GM12878 (cell line): Measurements from ENCODE around the gene ATP5PD. TPM values are rescaled to one million over a fixed set of nuclear protein-coding genes. Genes with fewer than 3 reads are reported as not detected.

ENCODE experiments used
- ATF3 ChIP-seq: IDR thresholded peaks from 2 replicates; pipeline ENCODE4 v1.6.1; 2011; ENCODE audit warnings: low read depth, mild to moderate bottlenecking, low read length, moderate library complexity, borderline replicate concordance; ENCODE audit errors: extremely low read depth
- BACH1 ChIP-seq: fragments of 450-650 bp; IDR thresholded peaks from 2 replicates; pipeline ENCODE4 v1.6.1; 2017; ENCODE audit warnings: mild to moderate bottlenecking, borderline replicate concordance
- CHD2 ChIP-seq: IDR thresholded peaks from 2 replicates; pipeline ENCODE4 v1.6.1; 2011; ENCODE audit warnings: low read depth, low read length, improper control_type of control experiment, borderline replicate concordance
- FOS ChIP-seq: IDR thresholded peaks from 3 replicates; pipeline ENCODE4 v1.6.1; 2011; ENCODE audit warnings: borderline replicate concordance; ENCODE audit not compliant: insufficient read length; ENCODE audit errors: extremely low read depth
- MXI1 ChIP-seq: fragments of 150-350 bp; IDR thresholded peaks from 2 replicates; pipeline ENCODE4 v1.6.1; 2011; ENCODE audit warnings: low read depth, mild to moderate bottlenecking, inconsistent platforms, low read length, improper control_type of control experiment
- NBN ChIP-seq: fragments of 450-650 bp; IDR thresholded peaks from 2 replicates; pipeline ENCODE4 v1.6.1; 2016
- NFYA ChIP-seq: IDR thresholded peaks from 2 replicates; pipeline ENCODE4 v1.6.1; 2011; ENCODE audit warnings: low read depth, mild to moderate bottlenecking, low read length, improper control_type of control experiment, borderline replicate concordance
- NR2C2 ChIP-seq: IDR thresholded peaks from 2 replicates; pipeline ENCODE4 v1.6.1; 2011; ENCODE audit warnings: borderline replicate concordance, low read depth; ENCODE audit not compliant: control insufficient read depth, insufficient read length
- RELA ChIP-seq: fragments of 450-650 bp; IDR thresholded peaks from 2 replicates; pipeline ENCODE4 v1.8.0; 2014; ENCODE audit warnings: borderline replicate concordance; ENCODE audit not compliant: partially characterized antibody
- RFX5 ChIP-seq: IDR thresholded peaks from 2 replicates; pipeline ENCODE4 v1.6.1; 2011; ENCODE audit warnings: low read depth, low read length, improper control_type of control experiment
- RUNX3 ChIP-seq: IDR thresholded peaks from 2 replicates; pipeline ENCODE4 v1.6.1; 2012; ENCODE audit warnings: low read length, inconsistent platforms
- SMC3 ChIP-seq: IDR thresholded peaks from 2 replicates; pipeline ENCODE4 v1.6.1; 2011; ENCODE audit warnings: low read length, improper control_type of control experiment, borderline replicate concordance
- SPI1 ChIP-seq: IDR thresholded peaks from 2 replicates; pipeline ENCODE4 v1.6.1; 2011; ENCODE audit warnings: low read depth, mild to moderate bottlenecking, low read length, moderate library complexity, borderline replicate concordance; ENCODE audit not compliant: insufficient read depth
- ZBTB40 ChIP-seq: fragments of 450-650 bp; IDR thresholded peaks from 2 replicates; pipeline ENCODE4 v1.6.1; 2016; ENCODE audit warnings: mild to moderate bottlenecking, moderate library complexity, borderline replicate concordance
- ZNF207 ChIP-seq: fragments of 450-650 bp; IDR thresholded peaks from 2 replicates; pipeline ENCODE4 v1.6.1; 2014; ENCODE audit warnings: antibody characterized with exemption, mild to moderate bottlenecking, borderline replicate concordance
- ZNF592 ChIP-seq: fragments of 450-650 bp; IDR thresholded peaks from 2 replicates; pipeline ENCODE4 v1.6.1; 2017; ENCODE audit warnings: mild to moderate bottlenecking, moderate library complexity
- polyA plus RNA-seq, 11 experiments: library from polyadenylated mRNA; depleted of rRNA in 4 of 11; unstranded in 6 of 11; stranded (reverse) in 5 of 11; fragments of >200 nt; fragmentation: Nextera tagmentation in 4 of 11; fragmentation: Illumina TruSeq in 1 of 11; extraction: Ambion mirVana in 4 of 11; extraction: Trizol in 1 of 11; gene quantifications; 1 replicate in 1 of 11; 2 replicates in 10 of 11; pipeline versions ENCODE4 v1.2.1 to v1.2.3, GENCODE V29; 2011 to 2016; ENCODE audit warnings: inconsistent platforms in 2 of 11, missing spikeins in 2 of 11, low read depth in 1 of 11
- total RNA-seq, 4 experiments: library from RNA; depleted of rRNA in 3 of 4; stranded (reverse); fragments of >200 nt in 3 of 4; fragmentation: Illumina TruSeq in 1 of 4; extraction: Trizol in 1 of 4; gene quantifications; 2 replicates each; pipeline versions ENCODE4 v1.2.1 to v1.2.3, GENCODE V29; 2013 to 2021
- TF ChIP-seq, protein P1 (sequence below): fragments of 450-650 bp; IDR thresholded peaks from 2 replicates; pipeline ENCODE4 v1.6.1; 2017; ENCODE audit warnings: mild to moderate bottlenecking, low read depth, inconsistent platforms; ENCODE audit not compliant: poor library complexity, severe bottlenecking

Gene ATP5PD
- total and polyA plus RNA-seq, 10 of the 15 experiments (the other 5 are each of a cell fraction or from before 2014, with no cell fraction given), result 172 to 772 (median 321) TPM

GRCh38 chr17:75012346-75013091, 34.2 kb downstream of the ATP5PD start, which contains the start of gene MRPL58 (continued):
- TF ChIP-seq ZNF592, result no peak
- TF ChIP-seq ZNF207, result peak; percentile 71; the same call in 1 of the 2 replicates
- TF ChIP-seq, protein P1, sequence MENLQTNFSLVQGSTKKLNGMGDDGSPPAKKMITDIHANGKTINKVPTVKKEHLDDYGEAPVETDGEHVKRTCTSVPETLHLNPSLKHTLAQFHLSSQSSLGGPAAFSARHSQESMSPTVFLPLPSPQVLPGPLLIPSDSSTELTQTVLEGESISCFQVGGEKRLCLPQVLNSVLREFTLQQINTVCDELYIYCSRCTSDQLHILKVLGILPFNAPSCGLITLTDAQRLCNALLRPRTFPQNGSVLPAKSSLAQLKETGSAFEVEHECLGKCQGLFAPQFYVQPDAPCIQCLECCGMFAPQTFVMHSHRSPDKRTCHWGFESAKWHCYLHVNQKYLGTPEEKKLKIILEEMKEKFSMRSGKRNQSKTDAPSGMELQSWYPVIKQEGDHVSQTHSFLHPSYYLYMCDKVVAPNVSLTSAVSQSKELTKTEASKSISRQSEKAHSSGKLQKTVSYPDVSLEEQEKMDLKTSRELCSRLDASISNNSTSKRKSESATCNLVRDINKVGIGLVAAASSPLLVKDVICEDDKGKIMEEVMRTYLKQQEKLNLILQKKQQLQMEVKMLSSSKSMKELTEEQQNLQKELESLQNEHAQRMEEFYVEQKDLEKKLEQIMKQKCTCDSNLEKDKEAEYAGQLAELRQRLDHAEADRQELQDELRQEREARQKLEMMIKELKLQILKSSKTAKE, result no peak
- TF ChIP-seq RUNX3, result peak; percentile 80
- TF ChIP-seq NFYA, result no peak
- TF ChIP-seq CHD2, result peak; percentile 71
- TF ChIP-seq BACH1, result peak; percentile 40; the same call in 1 of the 2 replicates
- no peak for TF ChIP-seq RFX5
- no peak for TF ChIP-seq FOS
- peak; percentile 38; the same call in 1 of the 2 replicates for TF ChIP-seq SMC3
- no peak for TF ChIP-seq NR2C2
- TF ChIP-seq ATF3, result no peak
- TF ChIP-seq SPI1, result peak; percentile 36; the same call in 1 of the 2 replicates
- TF ChIP-seq ZBTB40, result peak; percentile 97
- TF ChIP-seq RELA, result peak; percentile 45
- peak; percentile 66 for TF ChIP-seq NBN
- TF ChIP-seq MXI1, result peak; percentile 72
